H54 (cell line): ENCODE results near the gene GLS.
"Not testable (repeated sequence)": the region's sequence is repeated elsewhere in the genome, so short reads cannot be mapped to it uniquely, and the experiment has no call there.

ENCODE experiments used
- DNase-seq: peaks from one replicate; pipeline ENCODE4 v3.0.0; 2011; ENCODE audit warnings: low spot score, mixed read lengths; ENCODE audit not compliant: insufficient read length
- FAIRE-seq: peaks from 3 replicates; lab custom pipeline; 2011; peaks lifted over from hg19 to GRCh38; lab: Jason Lieb, UNC
- POLR2A ChIP-seq: IDR thresholded peaks from 2 replicates; pipeline ENCODE4 v1.6.1; 2011; ENCODE audit warnings: low read depth, mild to moderate bottlenecking, low read length

GLS gene

GRCh38 chr2:190882856-190883582 lies 2.4 kb downstream of the GLS start:
- peak; percentile 80 for FAIRE-seq
- TF ChIP-seq POLR2A, result no peak
- no peak for DNase-seq

GRCh38 chr2:190885844-190886243 lies 5.2 kb downstream of the GLS start:
- not testable (repeated sequence) for DNase-seq, FAIRE-seq

- peak; percentile 85 for FAIRE-seq
- TF ChIP-seq POLR2A, result no peak
- DNase-seq, result no peak
These were observed 6.5 kb downstream of the GLS start for GRCh38 chr2:190887089-190887488.

GRCh38 chr2:190888449-190888848 lies 7.8 kb downstream of the GLS start:
- FAIRE-seq, result no peak
- DNase-seq, result no peak

GRCh38 chr2:190889175-190889943 lies 8.7 kb downstream of the GLS start:
- FAIRE-seq (peak; percentile 43), DNase-seq (no peak)
- no peak for TF ChIP-seq POLR2A

More at GRCh38 chr2:190888449-190888848, 7.8 kb downstream of the GLS start:
- no peak for TF ChIP-seq POLR2A

- DNase-seq, result no peak
These were observed 10.8 kb downstream of the GLS start for GRCh38 chr2:190891372-190891771.

GRCh38 chr2:190891889-190892288 lies 11.3 kb downstream of the GLS start:
- FAIRE-seq, result peak; percentile 38
- no peak for TF ChIP-seq POLR2A
- no peak for DNase-seq

More at GRCh38 chr2:190891372-190891771, 10.8 kb downstream of the GLS start:
- no peak for TF ChIP-seq POLR2A
- FAIRE-seq, result no peak

- FAIRE-seq (no peak), DNase-seq (no peak)
- TF ChIP-seq POLR2A, result no peak
These were observed 12.5 kb downstream of the GLS start for GRCh38 chr2:190893157-190893556.

GRCh38 chr2:190896477-190896876 lies 15.9 kb downstream of the GLS start:
- no peak for TF ChIP-seq POLR2A
- FAIRE-seq (no peak), DNase-seq (no peak)

- no peak for TF ChIP-seq POLR2A
- DNase-seq (no peak), FAIRE-seq (no peak)
These were observed 23.3 kb downstream of the GLS start for GRCh38 chr2:190903693-190904450.

- FAIRE-seq (peak; percentile 57), DNase-seq (no peak)
- no peak for TF ChIP-seq POLR2A
These were observed 24.1 kb downstream of the GLS start for GRCh38 chr2:190904640-190905261.

GRCh38 chr2:190908532-190908931 lies 27.9 kb downstream of the GLS start:
- FAIRE-seq (no peak), DNase-seq (no peak)
- TF ChIP-seq POLR2A, result no peak

GRCh38 chr2:190909680-190910079 lies 29.1 kb downstream of the GLS start:
- no peak for DNase-seq
- FAIRE-seq, result no peak
- no peak for TF ChIP-seq POLR2A
